HepG2 (cell line): ENCODE measurements around the gene FASTKD3. TPM values are rescaled to one million over a fixed set of nuclear protein-coding genes. Genes with fewer than 3 reads are reported as not detected.

Experiments used
- BRD4 ChIP-seq: sonication (generic); formaldehyde crosslinking; IDR thresholded peaks from 2 replicates; pipeline ENCODE4 v1.4.0; 2020; ENCODE audit warnings: missing genetic modification reagents
- HMG20B ChIP-seq: conservative IDR thresholded peaks from 2 replicates; pipeline ENCODE4 v1.6.1; 2016; ENCODE audit warnings: missing genetic modification reagents, missing compliant biosample characterization
- MXI1 ChIP-seq: IDR thresholded peaks from 3 replicates; pipeline ENCODE4 v1.6.1; 2012; ENCODE audit warnings: low read depth, low read length, inconsistent platforms, borderline replicate concordance
- polyA plus RNA-seq, 8 experiments: library from polyadenylated mRNA; depleted of rRNA in 3 of 8; stranded (reverse) in 7 of 8; unstranded in 1 of 8; fragments of >200 nt; fragmentation: Illumina TruSeq in 4 of 8; extraction: Trizol in 4 of 8; gene quantifications; 2 replicates each; pipeline versions ENCODE4 v1.2.1 to v1.2.3, GENCODE V29; 2011 to 2016; ENCODE audit warnings: low read depth in 4 of 8, missing spikeins in 1 of 8, mixed read lengths in 1 of 8; ENCODE audit not compliant: insufficient read depth in 1 of 8
- total RNA-seq, 5 experiments: library from RNA; depleted of rRNA; stranded (reverse); fragments of >200 nt; fragmentation: Illumina TruSeq; extraction: Trizol; gene quantifications; 2 replicates each; pipeline ENCODE4 v1.2.3, GENCODE V29; 2016; ENCODE audit warnings: low read depth in 1 of 5
- TF ChIP-seq, protein P1 (sequence below): IDR thresholded peaks from 2 replicates; pipeline ENCODE4 v1.6.1; 2016
- TF ChIP-seq, protein P2 (sequence below): IDR thresholded peaks from 2 replicates; pipeline ENCODE4 v1.6.1; 2016; ENCODE audit warnings: missing compliant biosample characterization, missing genetic modification reagents, borderline replicate concordance
- TF ChIP-seq, protein P3 (sequence below): sonication (generic); formaldehyde crosslinking; IDR thresholded peaks from 2 replicates; pipeline ENCODE4 v1.4.0; 2020; ENCODE audit warnings: missing genetic modification reagents, mild to moderate bottlenecking, borderline replicate concordance
- TF ChIP-seq, protein P4 (sequence below): sonication (generic); formaldehyde crosslinking; IDR thresholded peaks from 2 replicates; pipeline ENCODE4; 2020; ENCODE audit warnings: missing genetic modification reagents, mild to moderate bottlenecking, borderline replicate concordance

Gene FASTKD3
- total and polyA plus RNA-seq, 2 of the 13 experiments (the other 11 are each of a cell fraction or from before 2014, with no cell fraction given) = 6.9 to 17.8 TPM

DNA sequence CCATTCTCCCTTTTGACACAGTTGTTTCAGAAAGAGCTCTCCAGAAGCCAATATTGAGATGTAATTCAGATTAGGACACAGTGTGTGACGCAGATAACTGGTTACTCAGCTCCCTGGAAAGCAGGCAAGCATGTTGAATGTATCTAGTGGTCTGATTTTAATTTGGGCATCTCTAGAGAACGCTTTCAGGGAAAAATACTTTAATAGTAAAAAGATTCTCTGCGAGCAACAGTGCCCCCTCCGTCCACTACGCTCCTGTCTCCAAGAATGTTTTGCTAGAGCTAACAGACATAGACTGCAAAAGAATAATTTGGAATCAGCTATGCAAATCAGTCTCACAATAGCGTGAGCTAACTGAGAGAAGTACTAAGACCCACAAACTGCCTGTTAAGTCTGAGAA lies 41.2 kb downstream of the FASTKD3 start (continued):
- TF ChIP-seq, protein P1, sequence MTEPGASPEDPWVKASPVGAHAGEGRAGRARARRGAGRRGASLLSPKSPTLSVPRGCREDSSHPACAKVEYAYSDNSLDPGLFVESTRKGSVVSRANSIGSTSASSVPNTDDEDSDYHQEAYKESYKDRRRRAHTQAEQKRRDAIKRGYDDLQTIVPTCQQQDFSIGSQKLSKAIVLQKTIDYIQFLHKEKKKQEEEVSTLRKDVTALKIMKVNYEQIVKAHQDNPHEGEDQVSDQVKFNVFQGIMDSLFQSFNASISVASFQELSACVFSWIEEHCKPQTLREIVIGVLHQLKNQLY = no peak
- TF ChIP-seq MXI1 = no peak
- TF ChIP-seq, protein P2, sequence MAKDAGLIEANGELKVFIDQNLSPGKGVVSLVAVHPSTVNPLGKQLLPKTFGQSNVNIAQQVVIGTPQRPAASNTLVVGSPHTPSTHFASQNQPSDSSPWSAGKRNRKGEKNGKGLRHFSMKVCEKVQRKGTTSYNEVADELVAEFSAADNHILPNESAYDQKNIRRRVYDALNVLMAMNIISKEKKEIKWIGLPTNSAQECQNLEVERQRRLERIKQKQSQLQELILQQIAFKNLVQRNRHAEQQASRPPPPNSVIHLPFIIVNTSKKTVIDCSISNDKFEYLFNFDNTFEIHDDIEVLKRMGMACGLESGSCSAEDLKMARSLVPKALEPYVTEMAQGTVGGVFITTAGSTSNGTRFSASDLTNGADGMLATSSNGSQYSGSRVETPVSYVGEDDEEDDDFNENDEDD (CRISPR knock-in tag) = no peak
- no peak for TF ChIP-seq HMG20B
- TF ChIP-seq, protein P3, sequence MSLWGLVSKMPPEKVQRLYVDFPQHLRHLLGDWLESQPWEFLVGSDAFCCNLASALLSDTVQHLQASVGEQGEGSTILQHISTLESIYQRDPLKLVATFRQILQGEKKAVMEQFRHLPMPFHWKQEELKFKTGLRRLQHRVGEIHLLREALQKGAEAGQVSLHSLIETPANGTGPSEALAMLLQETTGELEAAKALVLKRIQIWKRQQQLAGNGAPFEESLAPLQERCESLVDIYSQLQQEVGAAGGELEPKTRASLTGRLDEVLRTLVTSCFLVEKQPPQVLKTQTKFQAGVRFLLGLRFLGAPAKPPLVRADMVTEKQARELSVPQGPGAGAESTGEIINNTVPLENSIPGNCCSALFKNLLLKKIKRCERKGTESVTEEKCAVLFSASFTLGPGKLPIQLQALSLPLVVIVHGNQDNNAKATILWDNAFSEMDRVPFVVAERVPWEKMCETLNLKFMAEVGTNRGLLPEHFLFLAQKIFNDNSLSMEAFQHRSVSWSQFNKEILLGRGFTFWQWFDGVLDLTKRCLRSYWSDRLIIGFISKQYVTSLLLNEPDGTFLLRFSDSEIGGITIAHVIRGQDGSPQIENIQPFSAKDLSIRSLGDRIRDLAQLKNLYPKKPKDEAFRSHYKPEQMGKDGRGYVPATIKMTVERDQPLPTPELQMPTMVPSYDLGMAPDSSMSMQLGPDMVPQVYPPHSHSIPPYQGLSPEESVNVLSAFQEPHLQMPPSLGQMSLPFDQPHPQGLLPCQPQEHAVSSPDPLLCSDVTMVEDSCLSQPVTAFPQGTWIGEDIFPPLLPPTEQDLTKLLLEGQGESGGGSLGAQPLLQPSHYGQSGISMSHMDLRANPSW = no peak
- TF ChIP-seq, protein P4, sequence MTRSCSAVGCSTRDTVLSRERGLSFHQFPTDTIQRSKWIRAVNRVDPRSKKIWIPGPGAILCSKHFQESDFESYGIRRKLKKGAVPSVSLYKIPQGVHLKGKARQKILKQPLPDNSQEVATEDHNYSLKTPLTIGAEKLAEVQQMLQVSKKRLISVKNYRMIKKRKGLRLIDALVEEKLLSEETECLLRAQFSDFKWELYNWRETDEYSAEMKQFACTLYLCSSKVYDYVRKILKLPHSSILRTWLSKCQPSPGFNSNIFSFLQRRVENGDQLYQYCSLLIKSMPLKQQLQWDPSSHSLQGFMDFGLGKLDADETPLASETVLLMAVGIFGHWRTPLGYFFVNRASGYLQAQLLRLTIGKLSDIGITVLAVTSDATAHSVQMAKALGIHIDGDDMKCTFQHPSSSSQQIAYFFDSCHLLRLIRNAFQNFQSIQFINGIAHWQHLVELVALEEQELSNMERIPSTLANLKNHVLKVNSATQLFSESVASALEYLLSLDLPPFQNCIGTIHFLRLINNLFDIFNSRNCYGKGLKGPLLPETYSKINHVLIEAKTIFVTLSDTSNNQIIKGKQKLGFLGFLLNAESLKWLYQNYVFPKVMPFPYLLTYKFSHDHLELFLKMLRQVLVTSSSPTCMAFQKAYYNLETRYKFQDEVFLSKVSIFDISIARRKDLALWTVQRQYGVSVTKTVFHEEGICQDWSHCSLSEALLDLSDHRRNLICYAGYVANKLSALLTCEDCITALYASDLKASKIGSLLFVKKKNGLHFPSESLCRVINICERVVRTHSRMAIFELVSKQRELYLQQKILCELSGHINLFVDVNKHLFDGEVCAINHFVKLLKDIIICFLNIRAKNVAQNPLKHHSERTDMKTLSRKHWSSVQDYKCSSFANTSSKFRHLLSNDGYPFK (CRISPR knock-in tag) = no peak
- TF ChIP-seq BRD4 (CRISPR knock-in tag) = no peak
